GM21528 (cell line): Measurements from ENCODE around the gene MINPP1.
"Not testable (repeated sequence)": the region's sequence is repeated elsewhere in the genome, so short reads cannot be mapped to it uniquely, and the experiment has no call there.

Source experiments
- ATAC-seq: cut with Tn5 transposase; IDR thresholded peaks from one replicate; pipeline ENCODE4 v1.9.1; 2021; ENCODE audit warnings: mild to moderate bottlenecking, moderate library complexity; ENCODE audit not compliant: unreplicated experiment, low FRiP score

MINPP1 gene

GRCh38 chr10:87504640-87505365 is at the start of gene MINPP1:
TSS of gene MINPP1 (plus strand) at chr10:87504893. CDS start at chr10:87504916, 23 bp downstream.
- peak; percentile 93 for ATAC-seq

GRCh38 chr10:87456586-87457220 is 48.0 kb upstream of the MINPP1 start:
- ATAC-seq, result not testable (repeated sequence)

GRCh38 chr10:87461751-87462150 is 42.9 kb upstream of the MINPP1 start:
- not testable (repeated sequence) for ATAC-seq

GRCh38 chr10:87466849-87467248 is 37.8 kb upstream of the MINPP1 start:
- not testable (repeated sequence) for ATAC-seq

DNA sequence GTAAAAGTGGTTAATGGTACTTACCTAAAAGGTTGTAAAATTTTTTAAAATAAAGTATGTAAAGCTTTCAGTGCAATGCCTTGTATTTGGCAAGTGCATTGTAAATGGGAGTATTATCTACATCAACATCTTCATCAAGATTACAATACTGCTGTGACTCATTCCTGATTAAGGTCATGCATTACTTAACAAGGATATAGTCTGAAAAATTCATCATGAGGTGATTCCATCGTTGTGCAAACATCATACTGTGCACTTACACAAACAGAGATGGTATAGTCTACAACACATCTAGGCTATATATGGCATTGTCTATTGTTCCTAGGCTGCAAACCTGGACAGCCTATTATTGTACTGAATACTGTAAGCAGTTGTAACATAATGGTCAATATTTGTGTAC is 16.0 kb upstream of the MINPP1 start:
- ATAC-seq, result not testable (repeated sequence)

- ATAC-seq, result not testable (repeated sequence)
Measured at GRCh38 chr10:87490285-87490684, 14.4 kb upstream of the MINPP1 start.

GRCh38 chr10:87492450-87492849 is 12.2 kb upstream of the MINPP1 start:
- not testable (repeated sequence) for ATAC-seq

DNA sequence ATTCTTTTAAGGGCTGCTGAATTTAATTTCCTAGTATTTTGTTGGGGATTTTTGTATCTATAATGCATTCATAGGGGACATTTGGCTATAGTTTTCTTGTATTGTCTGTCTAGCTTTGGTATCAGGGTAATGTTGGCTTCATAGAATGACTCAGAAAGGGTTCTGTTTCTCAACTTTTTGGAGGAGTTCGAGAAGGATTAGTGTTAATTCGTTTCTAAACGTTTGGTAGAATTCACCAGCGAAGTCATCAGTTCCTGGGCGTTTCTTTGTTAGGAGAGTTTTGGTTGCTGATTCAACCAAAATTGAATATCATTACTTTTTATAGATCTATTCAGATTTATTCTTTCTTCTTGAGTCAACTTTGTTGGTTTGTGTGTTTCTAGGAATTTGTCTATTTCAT is 9.2 kb upstream of the MINPP1 start:
- not testable (repeated sequence) for ATAC-seq

DNA sequence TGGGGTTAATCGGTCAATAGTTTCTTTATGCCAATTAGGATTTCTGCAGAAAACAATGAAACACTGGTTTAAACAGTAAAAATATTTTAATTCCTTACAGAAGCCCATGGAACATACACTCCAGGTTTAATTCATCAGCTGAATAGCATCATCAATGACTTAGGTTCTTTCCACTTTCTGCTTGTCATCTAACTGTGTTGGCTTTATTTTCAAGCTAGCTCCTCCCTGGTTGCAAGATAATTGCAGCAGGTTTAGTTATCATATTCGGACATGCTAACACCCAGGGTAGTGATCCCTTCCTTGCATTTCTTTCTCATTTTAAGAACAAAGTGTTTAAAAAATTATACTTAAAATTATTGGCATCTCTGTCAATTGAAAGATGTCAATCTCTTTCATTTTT is 7.3 kb upstream of the MINPP1 start:
- not testable (repeated sequence) for ATAC-seq

DNA sequence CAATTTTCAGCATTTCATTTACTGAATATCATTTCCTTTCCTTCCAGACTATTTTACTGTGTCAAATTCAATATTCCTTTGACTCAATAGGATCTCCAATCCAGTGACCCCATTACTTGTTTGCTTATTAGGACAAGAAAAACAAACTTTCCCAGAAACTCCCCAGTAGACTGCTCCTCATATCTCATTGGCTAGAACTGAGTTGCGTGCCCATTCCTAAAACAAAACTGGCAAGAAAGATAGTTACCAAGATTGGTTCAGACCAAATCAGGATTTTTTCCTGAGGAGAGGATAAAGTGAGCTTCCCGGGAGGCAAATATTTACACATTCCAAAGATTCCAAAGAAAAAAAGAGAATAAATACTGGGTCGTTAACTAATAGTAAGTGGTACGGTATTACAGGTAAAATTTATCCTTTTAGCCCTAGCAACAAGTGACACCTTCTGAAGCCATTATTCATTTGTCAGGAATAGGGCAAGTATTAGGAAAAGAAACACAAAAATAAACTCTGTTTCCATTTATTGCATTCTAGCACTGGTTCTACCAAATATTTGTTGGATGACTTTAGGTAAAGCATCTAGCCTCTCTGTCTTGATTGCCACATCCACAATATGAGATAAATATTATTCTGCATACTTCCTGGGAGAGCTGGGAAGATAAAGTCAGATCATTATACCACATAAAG is 6.4 kb upstream of the MINPP1 start:
- not testable (repeated sequence) for ATAC-seq

GRCh38 chr10:87500646-87501048 is 4.0 kb upstream of the MINPP1 start:
- no peak for ATAC-seq

DNA sequence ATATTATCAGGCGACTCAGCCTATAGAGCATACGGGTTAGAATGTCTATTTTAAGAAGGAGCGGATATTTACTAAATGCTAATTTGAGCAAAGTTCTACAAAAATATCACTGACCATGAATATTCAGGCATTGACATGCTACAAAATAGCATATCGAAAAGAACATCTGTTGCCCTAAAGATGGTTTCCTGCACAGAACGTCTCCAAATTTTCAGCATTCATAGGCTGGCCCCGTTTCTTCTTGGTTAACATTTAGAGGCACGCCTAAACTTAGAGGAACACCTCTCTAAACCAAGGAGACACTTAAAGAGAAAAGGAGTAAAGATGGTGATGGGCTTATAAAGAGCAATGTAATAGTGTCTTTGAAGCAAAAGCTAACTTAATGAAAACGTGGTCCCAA is 1.3 kb upstream of the MINPP1 start:
- ATAC-seq, result no peak

DNA sequence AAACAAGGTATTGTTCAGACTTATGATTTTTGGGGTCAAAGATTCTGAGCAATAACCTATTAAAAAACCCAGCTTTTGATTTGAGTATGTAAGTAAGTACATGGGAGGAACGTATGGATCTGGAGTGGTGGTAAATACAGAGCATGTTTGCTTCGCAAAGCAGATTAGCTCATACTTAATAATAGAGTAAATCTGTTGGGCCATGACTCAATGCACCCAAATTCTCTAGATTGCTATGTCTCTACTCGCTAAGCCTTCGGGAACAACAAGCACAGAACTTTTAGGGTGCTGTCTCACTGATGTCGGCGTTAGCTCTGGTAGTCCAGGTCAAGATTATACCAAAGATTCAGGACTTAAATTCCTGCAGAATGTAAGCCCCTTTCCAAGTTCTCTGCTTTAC is 807 bp upstream of the MINPP1 start:
- ATAC-seq, result no peak

DNA sequence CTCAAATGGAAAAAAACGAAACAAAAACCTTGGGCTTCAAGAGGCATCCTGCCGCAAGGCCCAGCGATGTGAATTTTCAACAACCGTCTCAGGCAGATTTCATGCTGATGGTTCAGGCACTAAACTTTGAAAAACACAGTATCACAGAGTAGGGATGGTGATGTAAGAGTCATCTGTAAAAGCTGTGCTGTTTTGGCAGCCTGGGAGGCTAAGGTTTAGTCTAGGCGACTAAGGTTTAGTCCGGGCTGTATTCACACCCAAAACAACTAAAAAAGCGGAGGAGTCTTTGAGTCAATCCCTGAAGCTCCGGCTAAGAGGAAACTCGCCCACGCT is 420 bp upstream of the MINPP1 start:
- no peak for ATAC-seq

DNA sequence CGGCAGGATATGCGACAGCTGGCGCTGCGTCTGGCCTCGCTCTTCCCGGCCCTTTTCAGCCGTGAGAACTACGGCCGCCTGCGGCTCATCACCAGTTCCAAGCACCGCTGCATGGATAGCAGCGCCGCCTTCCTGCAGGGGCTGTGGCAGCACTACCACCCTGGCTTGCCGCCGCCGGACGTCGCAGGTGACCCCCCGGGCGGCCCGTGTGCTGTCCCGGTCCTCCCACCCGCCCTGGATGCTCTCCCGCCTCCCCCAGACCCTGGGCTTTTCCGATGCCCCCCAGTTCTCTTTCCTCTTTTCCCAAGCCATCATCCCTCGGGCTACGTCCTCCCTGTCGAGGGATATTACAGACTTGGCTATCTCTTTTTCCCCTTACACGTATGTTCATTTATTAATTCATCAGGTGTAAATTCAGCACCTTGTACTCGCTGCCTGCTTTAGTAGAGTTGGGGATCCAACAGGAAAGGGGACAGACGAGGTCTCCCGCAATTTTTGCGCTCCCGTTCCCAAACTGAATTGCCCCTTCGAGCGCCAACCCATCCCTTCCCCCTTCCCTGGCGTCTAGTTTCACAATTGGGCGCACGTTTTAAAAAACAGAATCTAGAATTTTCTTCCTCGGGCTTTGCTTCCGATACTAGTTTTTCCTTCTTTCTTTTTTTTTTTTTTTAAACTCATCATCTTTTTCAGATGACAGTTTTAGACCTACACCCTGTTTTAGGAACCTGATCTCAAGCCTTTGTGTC is 846 bp downstream of the MINPP1 start:
- ATAC-seq, result peak; percentile 62

DNA sequence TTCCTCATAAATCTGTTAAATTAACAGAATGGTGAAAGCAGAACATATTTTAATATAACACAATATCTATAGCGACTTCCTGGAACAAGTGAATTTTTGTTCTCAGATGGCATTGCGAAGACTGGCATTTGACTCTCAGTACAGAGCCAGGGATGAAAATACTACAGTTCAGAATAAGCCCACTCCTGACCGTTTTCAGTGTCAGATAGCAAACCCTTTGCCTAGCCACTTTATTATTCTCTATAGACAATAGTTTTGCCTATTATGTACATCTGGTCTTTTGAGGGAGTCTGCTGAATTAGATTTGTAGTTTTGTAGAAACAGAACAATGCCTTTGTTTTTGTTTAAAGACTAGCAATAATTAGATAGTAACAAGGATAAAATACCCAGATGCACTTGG is 2.3 kb downstream of the MINPP1 start:
- no peak for ATAC-seq

- no peak for ATAC-seq
Measured at GRCh38 chr10:87507879-87508483, 3.3 kb downstream of the MINPP1 start.

GRCh38 chr10:87508837-87509236 is 4.1 kb downstream of the MINPP1 start:
- ATAC-seq, result no peak

DNA sequence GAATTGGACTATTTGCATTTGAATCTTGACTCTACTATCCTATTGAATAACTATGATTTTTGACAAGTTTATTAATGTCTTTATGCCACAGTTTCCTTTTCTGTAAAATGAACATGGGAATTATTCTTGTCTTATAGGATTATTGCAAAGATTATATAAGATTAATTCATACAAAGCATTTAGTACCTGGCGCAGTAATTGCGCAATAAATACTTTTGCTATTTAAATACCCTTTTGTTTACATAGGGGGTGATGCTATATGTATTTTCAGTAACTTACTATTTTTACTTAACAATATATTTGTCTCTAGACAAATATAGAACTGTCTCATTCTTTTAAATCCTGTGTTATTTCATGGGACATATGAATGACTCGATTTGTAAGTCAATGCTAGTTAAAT is 5.3 kb downstream of the MINPP1 start:
- ATAC-seq, result no peak

GRCh38 chr10:87511526-87511925 is 6.8 kb downstream of the MINPP1 start:
- no peak for ATAC-seq

- no peak for ATAC-seq
Measured at GRCh38 chr10:87518937-87519336, 14.2 kb downstream of the MINPP1 start.
